ENCODE measurements around the gene PARP14.
"Not testable (repeated sequence)": the region's sequence is repeated elsewhere in the genome, so short reads cannot be mapped to it uniquely, and the experiment has no call there.

The PARP14 gene

DNA sequence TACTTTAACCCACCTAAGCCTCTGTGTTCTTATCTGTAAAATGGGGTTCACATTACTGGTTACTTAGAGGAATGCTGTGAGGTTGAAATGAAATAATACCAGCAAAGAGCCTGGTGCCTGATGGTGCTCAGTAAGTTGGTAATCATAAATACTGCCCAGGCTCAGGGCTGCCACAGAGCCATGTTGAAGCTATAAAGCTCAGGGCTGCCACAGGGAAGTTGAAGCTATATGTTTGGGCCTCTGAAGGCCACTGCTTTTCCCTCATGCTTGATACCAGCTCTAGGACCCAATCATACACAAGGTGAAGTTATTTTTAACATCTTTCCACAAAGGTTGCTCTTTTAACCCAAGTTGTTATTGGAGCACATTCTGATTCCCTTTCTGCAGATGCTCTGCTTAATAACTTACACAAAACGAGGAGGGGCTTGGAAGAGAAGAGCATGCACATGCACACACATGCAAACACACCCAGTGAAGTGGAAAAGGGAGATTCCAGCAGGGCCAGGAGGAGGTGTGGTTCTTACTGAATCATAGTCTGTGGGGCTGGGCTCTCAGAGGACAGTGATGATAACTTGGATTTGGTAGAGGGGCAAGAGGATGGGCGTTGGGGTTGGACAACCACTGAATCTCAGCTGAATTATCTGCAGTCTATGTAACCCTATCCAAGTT is 17.4 kb downstream of the PARP14 start:
- Histone ChIP-seq H3K9ac (ENCODE audit: low read depth, low read length) (no peak overlapping the region), H3K4me3 (ENCODE audit: low read depth, low read length) (no peak overlapping the region), H3K9me3 (ENCODE audit: control insufficient read depth, insufficient read depth, low read length) (no peaks in the 10 kb centered on the region), H3K27me3 (ENCODE audit: control insufficient read depth, insufficient read depth, low read length) (no peaks in the 10 kb centered on the region), H3K4me1 (ENCODE audit: control insufficient read depth, insufficient read depth, low read length) (no peaks in the 10 kb centered on the region), H3K36me3 (ENCODE audit: control insufficient read depth, insufficient read depth, low read length) (no peaks in the 10 kb centered on the region)

DNA sequence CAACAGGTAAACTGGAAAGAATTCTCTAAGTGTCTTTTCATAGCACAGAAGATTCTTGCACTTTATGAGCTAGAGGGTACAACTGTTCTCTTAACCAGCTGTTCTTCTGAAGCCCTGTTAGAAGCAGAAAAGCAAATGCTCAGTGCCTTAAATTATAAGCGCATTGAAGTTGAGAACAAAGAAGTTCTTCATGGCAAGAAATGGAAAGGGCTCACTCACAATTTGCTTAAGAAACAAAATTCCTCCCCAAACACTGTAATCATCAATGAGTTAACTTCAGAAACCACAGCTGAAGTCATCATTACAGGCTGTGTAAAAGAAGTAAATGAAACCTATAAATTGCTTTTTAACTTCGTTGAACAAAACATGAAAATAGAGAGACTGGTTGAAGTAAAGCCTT is 19.6 kb downstream of the PARP14 start:
- no peak overlapping the region for H3K4me3 ChIP-seq (ENCODE audit: low read depth, low read length)
- no peaks in the 10 kb centered on the region for H3K4me1 ChIP-seq (ENCODE audit: control insufficient read depth, insufficient read depth, low read length)
- no peak overlapping the region for H3K9ac ChIP-seq (ENCODE audit: low read depth, low read length)
- H3K27me3 ChIP-seq (ENCODE audit: control insufficient read depth, insufficient read depth, low read length), result no peaks in the 10 kb centered on the region
- H3K36me3 ChIP-seq (ENCODE audit: control insufficient read depth, insufficient read depth, low read length), result no peaks in the 10 kb centered on the region
- no peaks in the 10 kb centered on the region for H3K9me3 ChIP-seq (ENCODE audit: control insufficient read depth, insufficient read depth, low read length)

DNA sequence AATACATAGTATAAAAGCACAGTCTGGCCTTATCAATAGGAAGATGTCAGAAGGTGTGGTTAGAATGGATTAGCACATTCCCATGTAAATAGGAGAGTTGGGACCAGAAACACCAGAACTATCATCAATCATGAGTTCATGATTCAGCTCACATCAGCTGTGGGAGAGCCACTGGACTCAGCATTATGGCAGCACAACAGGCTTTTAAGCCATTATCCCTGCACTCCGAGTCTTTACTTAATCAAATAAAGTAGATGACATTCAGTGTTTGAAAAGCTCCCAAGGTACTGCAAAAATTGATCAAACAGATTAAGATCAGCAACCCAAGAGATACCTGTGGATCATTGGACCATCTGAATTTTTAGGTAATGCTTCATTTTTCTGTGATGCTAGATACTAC is 24.7 kb downstream of the PARP14 start:
- no peaks in the 10 kb centered on the region for H3K27me3 ChIP-seq (ENCODE audit: control insufficient read depth, insufficient read depth, low read length)
- H3K9ac ChIP-seq (ENCODE audit: low read depth, low read length), result no peak overlapping the region
- no peaks in the 10 kb centered on the region for H3K36me3 ChIP-seq (ENCODE audit: control insufficient read depth, insufficient read depth, low read length)
- H3K4me1 ChIP-seq (ENCODE audit: control insufficient read depth, insufficient read depth, low read length), result no peaks in the 10 kb centered on the region
- no peak overlapping the region for H3K4me3 ChIP-seq (ENCODE audit: low read depth, low read length)
- H3K9me3 ChIP-seq (ENCODE audit: control insufficient read depth, insufficient read depth, low read length), result no peaks in the 10 kb centered on the region

DNA sequence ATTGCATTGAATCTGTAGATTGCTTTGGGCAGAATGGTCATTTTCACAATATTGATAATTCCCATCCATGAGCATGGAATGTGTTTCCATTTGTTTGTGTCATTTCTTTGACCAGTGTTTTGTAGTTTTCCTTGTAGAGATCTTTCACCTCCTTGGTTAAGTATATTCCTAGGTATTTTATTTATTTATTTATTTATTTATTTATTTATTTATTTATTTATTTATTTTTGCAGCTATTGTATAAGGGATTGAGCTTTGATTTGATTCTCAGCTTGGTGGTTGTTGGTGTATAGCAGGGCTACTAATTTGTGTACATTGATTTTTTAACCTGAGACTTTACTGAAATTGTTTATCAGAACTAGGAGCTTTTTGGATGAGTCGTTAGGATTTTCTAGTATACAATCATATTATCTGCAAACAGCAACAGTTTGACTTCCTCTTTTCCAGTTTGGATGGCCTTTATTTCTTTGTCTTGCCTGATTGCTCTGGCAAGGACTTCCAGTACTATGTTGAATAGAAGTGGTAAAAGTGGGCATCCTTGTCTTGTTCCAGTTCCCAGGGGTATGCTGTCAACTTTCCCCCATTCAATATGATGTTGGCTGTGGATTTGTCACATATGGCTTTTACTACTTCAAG is 30.1 kb downstream of the PARP14 start:
- H3K4me3 ChIP-seq (ENCODE audit: low read depth, low read length); H3K9ac ChIP-seq (ENCODE audit: low read depth, low read length); H3K36me3 ChIP-seq (ENCODE audit: control insufficient read depth, insufficient read depth, low read length); H3K9me3 ChIP-seq (ENCODE audit: control insufficient read depth, insufficient read depth, low read length); H3K4me1 ChIP-seq (ENCODE audit: control insufficient read depth, insufficient read depth, low read length); H3K27me3 ChIP-seq (ENCODE audit: control insufficient read depth, insufficient read depth, low read length): not testable (repeated sequence)

DNA sequence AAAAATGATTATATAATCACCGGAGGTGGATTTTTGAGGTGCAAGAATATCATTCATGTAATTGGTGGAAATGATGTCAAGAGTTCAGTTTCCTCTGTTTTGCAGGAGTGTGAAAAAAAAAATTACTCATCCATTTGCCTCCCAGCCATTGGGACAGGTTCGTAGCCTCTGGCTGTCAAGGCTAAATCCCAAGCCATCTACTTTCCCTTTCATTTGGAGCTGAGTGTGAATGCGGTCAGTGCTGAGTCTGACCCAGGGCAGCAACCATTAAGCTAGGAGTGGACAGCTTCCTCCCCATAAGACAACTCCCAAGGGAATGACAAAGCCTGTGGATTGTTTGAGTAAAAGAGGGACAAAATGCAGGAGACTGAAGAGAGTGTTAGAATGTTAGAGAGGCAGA is 33.6 kb downstream of the PARP14 start:
- Histone ChIP-seq H3K4me1 (ENCODE audit: control insufficient read depth, insufficient read depth, low read length) (no peaks in the 10 kb centered on the region), H3K9ac (ENCODE audit: low read depth, low read length) (no peak overlapping the region), H3K36me3 (ENCODE audit: control insufficient read depth, insufficient read depth, low read length) (no peaks in the 10 kb centered on the region)

DNA sequence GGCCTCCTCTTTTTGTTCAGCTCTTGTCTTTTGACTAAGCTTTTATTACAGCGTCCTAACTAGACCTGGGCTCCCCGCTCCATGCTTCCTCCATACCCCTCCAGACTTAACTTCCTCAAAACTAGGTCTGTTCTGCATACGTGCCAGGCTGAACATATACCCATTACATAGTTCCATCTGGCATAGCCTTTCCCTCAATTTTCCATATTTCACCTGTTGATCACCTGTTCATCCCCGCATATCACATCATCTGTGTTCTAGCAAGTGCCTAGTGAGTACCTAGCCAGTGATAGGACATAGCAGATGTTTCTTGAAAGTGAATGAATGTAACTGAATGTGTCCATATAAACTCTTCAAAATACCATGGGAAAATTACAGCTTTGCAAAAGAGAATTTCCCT is 36.0 kb downstream of the PARP14 start:
- H3K9me3 ChIP-seq (ENCODE audit: control insufficient read depth, insufficient read depth, low read length), result no peaks in the 10 kb centered on the region
- H3K27me3 ChIP-seq (ENCODE audit: control insufficient read depth, insufficient read depth, low read length), result no peaks in the 10 kb centered on the region
- no peak overlapping the region for H3K4me3 ChIP-seq (ENCODE audit: low read depth, low read length)
- no peaks in the 10 kb centered on the region for H3K36me3 ChIP-seq (ENCODE audit: control insufficient read depth, insufficient read depth, low read length)
- H3K4me1 ChIP-seq (ENCODE audit: control insufficient read depth, insufficient read depth, low read length), result no peaks in the 10 kb centered on the region
- no peak overlapping the region for H3K9ac ChIP-seq (ENCODE audit: low read depth, low read length)

More for the DNA sequence above, 33.6 kb downstream of the PARP14 start:
- H3K9me3 ChIP-seq (ENCODE audit: control insufficient read depth, insufficient read depth, low read length), result no peaks in the 10 kb centered on the region
- H3K4me3 ChIP-seq (ENCODE audit: low read depth, low read length), result no peak overlapping the region
- H3K27me3 ChIP-seq (ENCODE audit: control insufficient read depth, insufficient read depth, low read length), result no peaks in the 10 kb centered on the region

DNA sequence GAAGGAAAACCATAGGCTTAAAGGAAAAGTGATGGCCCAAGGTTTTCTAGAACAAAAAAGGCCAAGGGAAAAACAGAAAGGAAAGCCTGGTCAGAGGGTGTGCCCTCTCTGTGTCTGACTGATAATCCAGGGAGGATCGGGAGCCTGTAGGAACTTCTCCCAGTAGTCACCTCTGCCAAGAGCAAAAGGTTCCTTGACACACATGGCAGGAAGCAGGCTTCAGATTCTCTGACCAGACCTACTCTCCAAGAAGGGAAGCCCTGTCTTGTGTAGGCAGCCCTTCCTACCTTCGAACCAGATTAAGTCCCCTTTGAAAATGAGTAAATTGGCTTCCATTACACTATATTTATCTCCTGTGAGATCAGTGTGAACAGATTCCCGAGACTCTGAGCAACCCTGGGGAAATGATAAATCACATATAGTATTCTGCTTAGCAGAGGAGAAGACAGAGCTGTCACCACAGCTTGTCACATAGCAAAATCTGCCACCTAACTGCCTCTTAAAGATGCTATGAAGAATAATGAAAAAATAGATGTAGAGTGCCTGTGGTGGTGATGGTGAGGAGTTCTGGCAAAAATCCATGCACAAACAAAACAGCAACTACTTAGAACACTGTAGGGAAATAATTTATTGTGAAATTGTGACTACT is 38.8 kb downstream of the PARP14 start:
- H3K36me3 ChIP-seq (ENCODE audit: control insufficient read depth, insufficient read depth, low read length), result no peaks in the 10 kb centered on the region
- no peak overlapping the region for H3K4me3 ChIP-seq (ENCODE audit: low read depth, low read length)
- peaks cover 4% of the 10 kb centered on the region for H3K9me3 ChIP-seq (ENCODE audit: control insufficient read depth, insufficient read depth, low read length)
- no peak overlapping the region for H3K9ac ChIP-seq (ENCODE audit: low read depth, low read length)
- H3K27me3 ChIP-seq (ENCODE audit: control insufficient read depth, insufficient read depth, low read length), result no peaks in the 10 kb centered on the region
- H3K4me1 ChIP-seq (ENCODE audit: control insufficient read depth, insufficient read depth, low read length), result no peaks in the 10 kb centered on the region

DNA sequence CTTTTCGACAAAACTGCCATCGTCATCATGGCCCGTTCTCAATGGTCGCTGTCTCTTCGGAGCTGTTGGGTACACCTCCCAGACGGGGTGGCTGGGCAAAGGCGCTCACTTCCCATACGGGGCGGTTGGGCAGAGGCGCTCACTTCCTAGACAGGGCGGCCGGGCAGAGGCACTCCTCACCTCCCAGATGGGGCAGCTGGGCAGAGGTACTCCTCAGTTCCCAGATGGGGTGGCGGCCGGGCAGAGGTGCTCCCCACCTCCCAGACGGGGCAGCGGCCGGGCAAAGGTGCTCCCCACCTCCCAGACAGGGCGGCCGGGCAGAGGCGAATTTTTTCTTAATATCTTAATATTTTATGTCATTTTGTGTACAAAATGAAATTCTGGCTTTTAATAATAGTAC is 44.5 kb downstream of the PARP14 start:
- Histone ChIP-seq H3K4me3 (ENCODE audit: low read depth, low read length) (no peak overlapping the region), H3K36me3 (ENCODE audit: control insufficient read depth, insufficient read depth, low read length) (no peaks in the 10 kb centered on the region), H3K9ac (ENCODE audit: low read depth, low read length) (no peak overlapping the region), H3K27me3 (ENCODE audit: control insufficient read depth, insufficient read depth, low read length) (no peaks in the 10 kb centered on the region), H3K9me3 (ENCODE audit: control insufficient read depth, insufficient read depth, low read length) (peaks cover 4% of the 10 kb centered on the region), H3K4me1 (ENCODE audit: control insufficient read depth, insufficient read depth, low read length) (no peaks in the 10 kb centered on the region)

DNA sequence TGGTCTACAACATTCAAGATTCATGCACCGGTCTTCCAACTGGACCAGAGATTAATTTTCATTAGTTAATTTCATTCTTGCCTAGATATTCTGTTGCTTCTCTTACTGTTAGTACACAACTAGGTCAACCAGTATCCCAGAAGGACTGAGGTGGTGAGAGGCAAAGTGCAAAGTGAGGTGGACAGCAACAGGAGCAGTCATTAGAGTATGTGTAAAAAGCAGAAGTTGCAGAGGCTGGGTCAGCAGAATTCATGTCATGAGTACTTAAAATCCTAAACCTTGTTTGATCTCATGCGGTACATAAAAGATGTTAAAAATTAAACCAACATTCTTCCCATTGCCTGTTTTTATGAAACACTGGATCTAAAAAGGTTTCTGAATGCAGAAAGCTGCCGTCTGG is 46.7 kb downstream of the PARP14 start:
- no peak overlapping the region for H3K4me3 ChIP-seq (ENCODE audit: low read depth, low read length)
- H3K36me3 ChIP-seq (ENCODE audit: control insufficient read depth, insufficient read depth, low read length), result no peaks in the 10 kb centered on the region
- H3K9ac ChIP-seq (ENCODE audit: low read depth, low read length), result no peak overlapping the region
- H3K27me3 ChIP-seq (ENCODE audit: control insufficient read depth, insufficient read depth, low read length), result no peaks in the 10 kb centered on the region
- no peaks in the 10 kb centered on the region for H3K4me1 ChIP-seq (ENCODE audit: control insufficient read depth, insufficient read depth, low read length)
- peaks cover 4% of the 10 kb centered on the region for H3K9me3 ChIP-seq (ENCODE audit: control insufficient read depth, insufficient read depth, low read length)

DNA sequence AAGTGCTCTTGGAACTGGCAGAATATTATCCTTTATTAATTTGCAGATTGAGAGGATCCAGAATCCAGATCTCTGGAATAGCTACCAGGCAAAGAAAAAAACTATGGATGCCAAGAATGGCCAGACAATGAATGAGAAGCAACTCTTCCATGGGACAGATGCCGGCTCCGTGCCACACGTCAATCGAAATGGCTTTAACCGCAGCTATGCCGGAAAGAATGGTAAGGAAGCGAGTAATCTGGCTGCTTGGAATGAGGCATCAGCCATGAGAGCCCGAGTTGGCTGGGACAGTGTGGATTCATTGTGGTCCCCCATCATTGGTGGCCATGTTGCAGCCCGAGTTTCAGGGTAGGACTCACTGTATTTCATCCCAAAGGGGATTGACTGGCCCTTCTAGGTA is 47.1 kb downstream of the PARP14 start:
- no peaks in the 10 kb centered on the region for H3K4me1 ChIP-seq (ENCODE audit: control insufficient read depth, insufficient read depth, low read length)
- H3K27me3 ChIP-seq (ENCODE audit: control insufficient read depth, insufficient read depth, low read length), result no peaks in the 10 kb centered on the region
- H3K9me3 ChIP-seq (ENCODE audit: control insufficient read depth, insufficient read depth, low read length), result peaks cover 8% of the 10 kb centered on the region
- H3K36me3 ChIP-seq (ENCODE audit: control insufficient read depth, insufficient read depth, low read length), result no peaks in the 10 kb centered on the region
- no peak overlapping the region for H3K4me3 ChIP-seq (ENCODE audit: low read depth, low read length)
- no peak overlapping the region for H3K9ac ChIP-seq (ENCODE audit: low read depth, low read length)

DNA sequence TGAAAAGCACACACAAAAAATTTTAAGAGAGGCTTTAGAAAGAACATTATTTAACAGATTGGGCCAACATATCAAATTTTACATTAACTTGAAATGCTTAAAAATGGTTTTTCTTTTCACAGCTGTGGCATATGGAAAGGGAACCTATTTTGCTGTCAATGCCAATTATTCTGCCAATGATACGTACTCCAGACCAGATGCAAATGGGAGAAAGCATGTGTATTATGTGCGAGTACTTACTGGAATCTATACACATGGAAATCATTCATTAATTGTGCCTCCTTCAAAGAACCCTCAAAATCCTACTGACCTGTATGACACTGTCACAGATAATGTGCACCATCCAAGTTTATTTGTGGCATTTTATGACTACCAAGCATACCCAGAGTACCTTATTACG is 47.5 kb downstream of the PARP14 start:
- H3K4me1 ChIP-seq (ENCODE audit: control insufficient read depth, insufficient read depth, low read length), result no peaks in the 10 kb centered on the region
- H3K9me3 ChIP-seq (ENCODE audit: control insufficient read depth, insufficient read depth, low read length), result peaks cover 9% of the 10 kb centered on the region
- H3K4me3 ChIP-seq (ENCODE audit: low read depth, low read length), result no peak overlapping the region
- no peaks in the 10 kb centered on the region for H3K36me3 ChIP-seq (ENCODE audit: control insufficient read depth, insufficient read depth, low read length)
- H3K9ac ChIP-seq (ENCODE audit: low read depth, low read length), result no peak overlapping the region
- no peaks in the 10 kb centered on the region for H3K27me3 ChIP-seq (ENCODE audit: control insufficient read depth, insufficient read depth, low read length)

All from iPS-15b (cell line).